GM19025 (cell line): ENCODE results near the gene NUDT10.
"Not testable (repeated sequence)": the region's sequence is repeated elsewhere in the genome, so short reads cannot be mapped to it uniquely, and the experiment has no call there.

Experiments used
- ATAC-seq: cut with Tn5 transposase; IDR thresholded peaks from one replicate; pipeline ENCODE4 v1.9.1; 2021; ENCODE audit warnings: mild to moderate bottlenecking, low read depth, moderate library complexity; ENCODE audit not compliant: unreplicated experiment

NUDT10 gene

DNA sequence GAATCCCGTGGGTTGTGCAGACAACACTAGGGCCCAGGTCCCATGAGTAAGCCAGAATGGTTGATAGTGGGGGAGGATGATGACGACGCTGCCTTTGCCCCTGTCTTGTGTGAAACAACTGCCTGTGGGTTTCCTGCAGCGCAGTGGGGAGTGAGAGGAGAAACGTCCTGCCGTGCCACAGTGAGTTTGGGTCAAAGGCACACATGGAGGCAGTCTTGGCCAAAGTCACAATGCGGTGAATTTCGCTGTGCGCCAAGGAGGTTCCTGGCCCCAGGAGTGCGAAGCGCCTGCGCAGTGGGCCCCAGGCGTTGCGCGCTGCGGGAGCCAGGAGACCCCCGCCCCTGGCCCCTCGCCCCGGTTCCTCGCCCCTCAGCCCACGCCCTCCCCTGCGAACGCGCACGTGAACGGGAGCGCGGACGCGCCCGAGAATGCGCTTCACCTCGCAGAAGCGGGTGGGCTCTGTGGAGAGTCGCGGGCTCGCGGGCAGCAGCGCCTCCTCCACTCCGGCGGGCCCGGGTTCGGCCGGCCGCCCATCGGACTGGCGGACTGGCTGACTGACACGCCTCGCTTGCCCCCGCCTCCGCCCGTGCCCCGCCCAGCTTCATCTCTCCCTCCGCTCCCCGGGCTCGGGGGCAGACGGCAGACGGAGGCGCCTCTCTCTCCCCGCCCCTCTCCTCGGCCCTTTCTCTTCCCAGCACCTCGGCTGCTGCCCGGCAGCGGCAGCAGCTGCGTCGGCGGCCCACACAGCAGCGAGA is at the start of gene NUDT10:
Gene NUDT10, plus strand, starts transcription at position 635 of the 755 bp plus-strand sequence. CDS start 144 bp downstream, outside the sequence.
- ATAC-seq: no peak

DNA sequence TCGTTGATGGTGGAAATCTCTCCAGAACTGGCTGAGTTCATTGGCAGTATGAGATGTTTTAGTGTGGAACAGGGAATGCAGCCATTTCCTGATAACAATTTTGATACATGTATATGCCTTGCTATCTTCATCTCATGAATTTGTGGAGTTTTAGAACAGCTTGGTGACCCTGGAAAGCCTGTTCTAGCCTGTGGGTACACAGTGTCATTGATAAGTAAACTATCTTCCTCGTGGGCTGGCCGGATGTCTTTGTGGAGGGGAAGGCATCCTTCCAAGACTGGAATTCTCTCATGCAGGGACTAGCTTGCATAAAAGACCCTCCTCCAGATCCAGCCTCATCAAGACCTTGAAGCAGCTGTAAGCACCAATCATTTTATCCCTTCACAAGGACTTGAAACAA is 40.2 kb upstream of the NUDT10 start:
- no peak for ATAC-seq

DNA sequence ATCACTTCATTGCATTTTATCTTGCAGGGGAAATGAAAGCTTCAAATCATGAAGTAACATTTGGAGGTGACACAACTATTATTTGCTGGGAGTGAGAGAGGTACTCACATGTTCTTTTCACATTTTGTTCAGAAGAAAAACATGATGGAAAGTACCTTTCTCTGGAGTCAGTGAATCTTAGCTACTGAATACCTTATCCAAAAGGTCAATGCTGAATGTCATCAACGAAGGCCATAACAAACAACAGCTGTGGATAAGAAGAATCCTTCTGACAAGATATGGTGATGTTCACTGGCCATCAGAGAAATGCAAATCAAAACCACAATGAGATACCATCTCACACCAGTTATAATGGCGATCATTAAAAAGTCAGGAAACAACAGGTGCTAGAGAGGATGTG is 36.5 kb upstream of the NUDT10 start:
- no peak for ATAC-seq

DNA sequence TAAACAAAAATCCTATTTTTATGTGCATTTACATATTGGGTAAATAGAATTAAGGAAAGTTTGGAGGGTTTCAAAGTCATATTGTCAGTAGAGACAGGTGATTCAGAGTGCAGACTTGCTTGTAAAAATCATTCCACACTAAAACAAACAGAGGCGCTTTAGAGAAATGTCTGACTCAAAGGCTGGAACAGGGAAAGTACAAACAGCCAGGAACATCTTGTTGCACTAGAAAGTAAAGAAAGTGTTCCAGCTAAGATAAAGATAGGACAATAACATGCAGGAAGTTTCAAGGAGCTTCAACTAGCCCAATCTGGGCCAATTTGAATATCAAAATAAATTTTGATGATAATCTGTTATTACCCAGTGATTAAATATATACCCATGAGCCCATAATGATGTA is 16.4 kb upstream of the NUDT10 start:
- ATAC-seq: no peak

DNA sequence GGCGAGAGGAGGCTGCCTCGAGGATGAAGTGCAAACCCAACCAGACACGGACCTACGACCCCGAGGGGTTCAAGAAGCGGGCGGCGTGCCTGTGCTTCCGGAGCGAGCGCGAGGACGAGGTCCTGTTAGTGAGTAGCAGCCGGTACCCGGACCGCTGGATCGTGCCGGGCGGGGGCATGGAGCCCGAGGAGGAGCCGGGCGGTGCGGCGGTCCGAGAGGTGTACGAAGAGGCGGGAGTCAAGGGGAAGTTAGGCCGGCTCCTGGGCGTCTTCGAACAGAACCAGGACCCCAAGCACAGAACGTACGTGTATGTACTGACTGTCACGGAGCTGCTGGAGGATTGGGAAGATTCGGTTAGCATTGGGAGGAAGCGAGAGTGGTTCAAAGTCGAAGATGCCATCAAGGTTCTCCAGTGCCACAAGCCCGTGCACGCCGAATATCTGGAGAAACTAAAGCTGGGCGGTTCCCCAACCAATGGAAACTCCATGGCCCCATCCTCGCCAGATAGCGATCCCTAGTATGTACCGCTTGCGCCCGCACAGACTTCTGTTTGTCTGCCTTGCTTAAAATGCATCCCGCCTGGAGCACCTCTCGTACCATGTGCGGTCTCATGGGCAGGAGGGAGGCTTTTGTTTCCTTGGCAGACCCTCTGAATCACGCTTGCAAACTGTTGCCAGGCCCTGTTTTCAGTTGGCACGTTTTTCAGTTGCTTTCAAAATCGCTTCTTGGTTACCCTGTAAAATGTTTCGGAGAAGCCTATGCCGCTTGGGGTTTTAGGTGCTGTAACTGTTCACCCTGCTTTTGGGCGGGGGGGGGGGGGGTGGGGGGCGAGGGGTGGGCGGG is 542 bp downstream of the NUDT10 start:
- ATAC-seq: not testable (repeated sequence)

DNA sequence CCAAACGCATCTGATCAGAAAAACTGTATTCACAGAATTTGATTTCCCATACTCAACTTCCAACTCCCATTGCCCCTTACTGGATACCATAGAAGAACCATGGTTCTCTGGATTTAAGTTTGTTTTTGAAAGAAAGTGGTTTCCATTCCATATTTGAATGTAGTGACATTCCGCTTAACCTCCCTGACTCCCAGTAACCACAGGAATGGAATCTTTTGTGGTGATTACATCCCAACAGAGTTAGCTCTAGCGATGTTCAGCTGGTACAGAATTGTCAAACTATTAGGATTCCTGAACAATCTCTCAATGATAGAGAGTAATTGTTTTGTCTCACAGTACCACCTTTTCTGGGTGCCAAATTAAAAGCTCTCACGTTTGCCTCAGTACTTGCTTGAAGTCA is 1.7 kb downstream of the NUDT10 start:
- ATAC-seq: no peak

DNA sequence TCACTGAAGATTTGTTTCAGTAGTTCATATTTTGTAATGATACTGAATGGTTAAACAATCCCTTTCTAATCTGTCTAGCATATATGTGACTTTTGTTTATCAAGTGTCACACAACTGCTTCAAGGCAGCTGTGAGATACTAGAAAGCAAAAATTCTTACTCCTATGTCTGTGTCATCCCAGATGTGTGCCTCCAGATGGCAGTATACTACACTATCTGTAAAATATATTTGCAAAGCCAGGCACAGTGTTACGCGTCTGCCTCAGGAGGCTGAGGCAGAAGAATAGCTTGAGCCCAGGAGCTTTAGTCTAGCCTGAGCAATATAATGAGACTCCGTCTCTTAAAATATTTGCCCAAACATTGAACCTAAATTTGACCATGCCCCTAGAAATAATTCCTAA is 4.0 kb downstream of the NUDT10 start:
- ATAC-seq: no peak

DNA sequence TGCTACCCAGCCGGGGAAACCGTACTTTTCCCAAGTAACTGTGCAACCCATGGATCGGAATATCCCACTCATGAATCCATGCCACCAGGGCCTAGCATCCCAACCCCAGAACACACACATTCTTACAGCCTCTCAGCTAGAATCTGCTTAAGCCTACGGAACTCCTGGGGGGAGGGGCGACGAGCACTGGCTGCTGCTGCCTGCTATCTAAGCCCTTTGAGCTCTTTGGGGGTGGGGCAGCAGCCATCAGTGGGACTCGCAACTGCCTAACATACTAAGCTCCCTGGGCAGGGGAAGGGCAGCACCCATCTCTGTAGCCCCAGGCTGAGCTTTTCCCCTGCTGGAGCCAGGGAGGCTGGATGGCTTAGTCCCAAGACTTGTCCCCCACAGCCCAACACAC is 28.6 kb downstream of the NUDT10 start:
- no peak for ATAC-seq

DNA sequence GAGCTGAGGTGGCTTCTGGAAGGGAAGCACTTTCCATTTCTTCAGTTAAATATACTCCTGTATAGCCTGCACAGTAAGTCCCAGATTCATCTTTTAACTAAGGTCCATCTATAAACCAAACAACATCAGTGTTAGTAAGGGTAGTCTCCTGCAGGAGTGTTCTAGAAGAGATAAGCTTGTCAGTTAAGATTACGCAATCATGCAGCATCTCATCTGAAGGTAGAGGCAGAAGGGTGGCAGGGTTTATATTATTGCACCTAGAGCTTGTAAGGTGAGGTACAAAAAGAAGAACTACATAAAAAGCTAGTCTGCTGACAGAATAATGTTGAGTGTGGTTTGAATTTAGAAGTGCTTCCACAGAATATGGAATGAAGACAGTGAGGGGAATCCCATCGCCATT is 44.0 kb downstream of the NUDT10 start:
- ATAC-seq: no peak
